ENCODE data around the gene RNF39. TPM values are rescaled to one million over a fixed set of nuclear protein-coding genes. Genes with fewer than 3 reads are reported as not detected.
A peak's percentile ranks its signal among the peaks of the same experiment; 100 is the strongest.

The RNF39 gene
- total RNA-seq, 1 donor from 2014 or later, result not detected

GRCh38 chr6:30097902-30098768, 22.6 kb upstream of the RNF39 start:
- no peak for DNase-seq (ENCODE audit: low spot score)
- intact Hi-C loops (cut with DNase I), result no loop called here

- intact Hi-C loops (cut with DNase I), result no loop called here
- no peak for DNase-seq (ENCODE audit: low spot score)
These were observed 21.3 kb upstream of the RNF39 start for GRCh38 chr6:30096829-30097228.

GRCh38 chr6:30093951-30094661, 18.5 kb upstream of the RNF39 start:
- DNase-seq (ENCODE audit: low spot score), result no peak
- intact Hi-C loops (cut with DNase I), result no loop called here

GRCh38 chr6:30092852-30093543, 17.4 kb upstream of the RNF39 start:
- DNase-seq (ENCODE audit: low spot score), result no peak
- intact Hi-C loops (cut with DNase I), result no loop called here

GRCh38 chr6:30091577-30092381, 16.2 kb upstream of the RNF39 start:
- intact Hi-C loops (cut with DNase I), result no loop called here
- no peak for DNase-seq (ENCODE audit: low spot score)

GRCh38 chr6:30087876-30088275, 12.3 kb upstream of the RNF39 start:
- no peak for DNase-seq (ENCODE audit: low spot score)
- intact Hi-C loops (cut with DNase I), result no loop called here

- no peak for DNase-seq (ENCODE audit: low spot score)
- intact Hi-C loops (cut with DNase I), result no loop called here
These were observed 1.6 kb upstream of the RNF39 start for GRCh38 chr6:30077218-30077617.

GRCh38 chr6:30075790-30076732, 492 bp upstream of the RNF39 start:
- intact Hi-C loops (cut with DNase I), result no loop called here
- DNase-seq (ENCODE audit: low spot score), result no peak

- no peak for DNase-seq (ENCODE audit: low spot score)
- intact Hi-C loops (cut with DNase I), result no loop called here
These were observed 1.1 kb downstream of the RNF39 start for GRCh38 chr6:30074331-30075093.

GRCh38 chr6:30073489-30074235, 1.9 kb downstream of the RNF39 start:
- intact Hi-C loops (cut with DNase I), result no loop called here
- no peak for DNase-seq (ENCODE audit: low spot score)

GRCh38 chr6:30071858-30072257, 3.7 kb downstream of the RNF39 start:
- intact Hi-C loops (cut with DNase I), result no loop called here
- DNase-seq (ENCODE audit: low spot score), result no peak

- DNase-seq (ENCODE audit: low spot score), result no peak
- intact Hi-C loops (cut with DNase I), result no loop called here
These were observed 4.3 kb downstream of the RNF39 start for GRCh38 chr6:30071081-30071818.

GRCh38 chr6:30067460-30068139, 8.0 kb downstream of the RNF39 start:
- DNase-seq (ENCODE audit: low spot score), result no peak
- intact Hi-C loops (cut with DNase I), result loop anchor here (2.0 kb wide), 1 partner anchor 35 kb away; no protein-coding TSS in a partner anchor

GRCh38 chr6:30066577-30067459, 8.8 kb downstream of the RNF39 start, which contains the start of gene PPP1R11:
TSS of gene PPP1R11 (plus strand) at chr6:30067198. CDS start at chr6:30067411, 213 bp downstream.
- intact Hi-C loops (cut with DNase I), result loop anchor here (2.0 kb wide), 1 partner anchor 36 kb away; no protein-coding TSS in a partner anchor

GRCh38 chr6:30066082-30066481, 9.5 kb downstream of the RNF39 start:
- intact Hi-C loops (cut with DNase I), result loop anchor here (2.0 kb wide), 1 partner anchor 37 kb away; no protein-coding TSS in a partner anchor

More at GRCh38 chr6:30066577-30067459, 8.8 kb downstream of the RNF39 start, which contains the start of gene PPP1R11:
- DNase-seq (ENCODE audit: low spot score), result peak; percentile 99

More at GRCh38 chr6:30066082-30066481, 9.5 kb downstream of the RNF39 start:
- DNase-seq (ENCODE audit: low spot score), result no peak

Data from cardiac septum (tissue), 1 donor.